HUDEP-2 (cell line): ENCODE data around the gene PTRH2.
A peak's percentile ranks its signal among the peaks of the same experiment; 100 is the strongest.
"Not testable (repeated sequence)": the region's sequence is repeated elsewhere in the genome, so short reads cannot be mapped to it uniquely, and the experiment has no call there.

ENCODE experiments used
- DNase-seq, 76 experiments: peaks; one replicate each; lab custom pipeline; 2025; ENCODE audit not compliant: unreplicated experiment in 76 of 76; lab: John Stamatoyannopoulos, UW

Gene PTRH2

DNA sequence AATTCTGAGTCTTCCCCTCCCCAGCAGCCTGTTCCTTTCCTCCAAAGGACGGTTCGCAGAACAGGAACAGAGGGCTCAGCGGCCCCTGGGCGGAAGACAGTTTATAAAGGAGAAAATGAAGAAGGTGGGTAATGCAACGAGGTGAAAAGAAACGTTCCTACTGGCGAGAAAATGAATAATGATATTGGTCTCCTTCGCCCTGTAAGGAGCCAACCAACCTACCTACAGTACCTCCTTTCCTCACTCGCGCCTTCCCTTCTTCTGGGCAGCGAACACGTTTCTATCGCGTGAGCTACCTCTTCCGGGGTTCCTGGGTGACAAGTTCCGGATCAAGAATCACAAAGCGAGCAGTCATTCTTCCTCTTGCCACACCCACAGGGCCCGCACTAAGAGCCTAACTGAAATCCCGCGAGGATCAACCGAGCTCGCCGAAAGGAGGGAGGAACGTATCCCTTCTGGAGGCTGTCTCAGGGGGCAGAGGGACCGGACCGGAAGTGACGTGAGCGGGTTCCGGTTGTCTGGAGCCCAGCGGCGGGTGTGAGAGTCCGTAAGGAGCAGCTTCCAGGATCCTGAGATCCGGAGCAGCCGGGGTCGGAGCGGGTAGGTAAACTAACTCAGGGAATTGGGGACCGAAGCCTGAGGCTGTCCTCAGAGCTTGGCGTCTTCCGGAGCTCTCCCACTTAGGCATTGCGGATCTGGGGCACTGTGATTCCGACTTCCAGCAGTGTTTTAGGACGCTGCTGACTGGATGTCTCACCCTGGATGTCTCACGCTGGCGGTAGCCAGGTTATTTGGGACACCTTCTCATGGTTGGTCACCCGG lies at the start of gene PTRH2, which contains the start of gene VMP1:
PTRH2 (minus strand) TSS at position 282 of the 822 bp plus-strand sequence. CDS start 9,452 bp downstream, outside the sequence.
VMP1 (plus strand) TSS at position 506 of the 822 bp plus-strand sequence. CDS start 23,793 bp downstream, outside the sequence.
- DNase-seq, result peak in 75 of 76 experiments; percentile 53 to 99 (median 97)

DNA sequence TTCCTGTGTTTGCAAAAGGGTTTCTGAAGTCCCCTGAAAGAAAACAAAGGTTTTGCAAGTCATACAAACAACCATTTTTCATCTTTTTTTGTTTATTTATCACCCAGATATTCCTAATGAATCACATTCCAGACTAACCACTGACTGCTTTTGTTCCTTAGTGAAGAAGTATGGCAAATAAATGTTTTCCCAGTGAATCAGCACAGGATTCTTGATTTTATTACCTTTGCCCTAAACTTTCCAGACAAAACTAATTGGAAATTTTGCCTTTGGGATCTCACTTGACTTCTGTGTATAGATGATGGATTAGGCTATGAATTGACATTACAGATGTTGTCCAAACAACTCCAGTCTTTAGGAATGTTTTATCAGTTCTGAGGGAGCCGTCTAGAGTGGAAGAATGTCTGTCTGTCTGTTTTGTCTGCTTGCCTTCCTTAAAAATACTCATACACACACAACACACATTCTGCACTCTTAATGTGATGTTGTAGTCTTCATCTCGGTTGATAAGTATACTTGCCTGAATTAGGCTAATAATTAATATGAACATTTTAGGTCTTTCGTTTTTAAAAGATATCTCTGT lies 49.1 kb upstream of the PTRH2 start:
- DNase-seq, result no peak

DNA sequence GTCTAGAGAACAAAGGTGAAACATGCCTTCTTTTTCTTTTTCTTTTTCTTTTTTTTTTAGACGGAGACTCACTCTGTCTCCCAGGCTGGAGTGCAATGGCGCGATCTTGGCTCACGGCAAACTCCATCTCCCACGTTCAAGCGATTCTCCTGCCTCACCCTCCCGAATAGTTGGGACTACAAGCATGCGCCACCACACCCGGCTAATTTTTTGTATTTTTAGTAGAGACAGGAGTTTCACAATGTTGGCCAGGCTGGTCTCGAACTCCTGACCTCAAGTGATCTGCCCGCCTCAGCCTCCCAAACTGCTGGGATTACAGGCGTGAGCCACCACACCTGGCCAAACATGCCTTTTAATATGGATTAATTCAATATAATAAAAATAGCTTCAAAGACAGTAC lies 47.8 kb upstream of the PTRH2 start:
- not testable (repeated sequence) for DNase-seq

DNA sequence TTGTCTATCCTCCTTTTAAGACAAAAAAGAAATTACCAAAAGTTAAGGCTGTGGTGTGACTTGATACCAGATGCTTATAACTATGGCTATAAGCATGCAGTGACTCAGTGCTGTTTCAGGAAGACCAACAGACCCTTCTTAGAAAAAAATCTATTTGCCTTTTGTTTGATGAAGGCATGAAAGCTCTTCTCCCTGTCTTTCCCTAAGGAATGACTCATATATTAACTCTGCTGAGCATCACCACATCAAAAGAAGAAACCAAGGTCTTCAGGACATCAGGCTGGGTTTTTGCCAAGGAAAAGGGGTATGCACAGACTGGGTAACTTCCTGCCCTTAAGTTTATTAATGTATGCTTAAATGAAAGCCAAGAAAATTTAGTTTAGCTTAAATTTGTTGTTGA lies 47.3 kb upstream of the PTRH2 start:
- DNase-seq, result peak in 2 of 76 experiments; percentile 13 to 30

DNA sequence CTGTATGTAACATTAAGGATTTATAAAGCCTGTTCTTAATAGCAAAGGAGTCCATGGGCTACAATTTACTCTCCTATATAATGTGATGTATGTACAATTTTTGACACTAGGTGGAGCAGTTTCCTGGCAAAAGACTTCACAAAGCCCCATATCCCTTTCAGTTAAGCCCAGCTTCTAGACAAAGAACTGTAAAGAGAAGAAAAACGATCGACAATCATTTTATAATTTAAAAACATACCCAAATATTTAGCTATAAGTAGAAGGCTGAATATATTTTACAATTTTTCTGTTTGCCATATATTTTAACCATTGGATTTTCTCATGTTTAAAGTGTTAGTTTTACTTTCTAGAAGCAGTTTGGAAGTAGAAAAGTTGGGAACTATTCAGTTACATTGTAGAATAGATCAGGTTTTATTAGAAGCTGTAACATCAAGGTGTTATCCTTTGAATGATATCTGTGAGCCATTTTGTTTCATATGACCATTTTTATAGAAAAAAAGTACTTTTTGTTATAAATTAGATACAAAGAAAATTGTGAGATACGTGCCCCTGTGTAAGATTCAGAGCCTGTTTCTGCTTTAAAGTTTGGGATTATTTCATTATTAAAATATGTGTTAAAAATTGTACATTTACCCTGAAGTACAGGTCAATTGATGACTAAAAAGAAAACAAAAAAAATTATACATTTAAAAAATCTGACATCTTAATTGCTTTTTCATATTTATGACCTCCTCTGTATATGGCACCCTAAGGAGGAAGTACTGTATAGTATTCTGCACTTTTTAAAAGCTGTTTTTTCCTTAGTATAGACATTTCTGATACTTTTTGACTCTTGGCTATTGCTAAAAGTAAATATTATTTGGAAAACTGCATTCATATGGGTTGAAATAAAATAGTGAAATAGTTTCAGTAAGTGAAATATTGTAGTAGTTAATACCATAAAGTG lies 46.6 kb upstream of the PTRH2 start:
- DNase-seq, result peak in 39 of 76 experiments; percentile 3 to 83 (median 63)

DNA sequence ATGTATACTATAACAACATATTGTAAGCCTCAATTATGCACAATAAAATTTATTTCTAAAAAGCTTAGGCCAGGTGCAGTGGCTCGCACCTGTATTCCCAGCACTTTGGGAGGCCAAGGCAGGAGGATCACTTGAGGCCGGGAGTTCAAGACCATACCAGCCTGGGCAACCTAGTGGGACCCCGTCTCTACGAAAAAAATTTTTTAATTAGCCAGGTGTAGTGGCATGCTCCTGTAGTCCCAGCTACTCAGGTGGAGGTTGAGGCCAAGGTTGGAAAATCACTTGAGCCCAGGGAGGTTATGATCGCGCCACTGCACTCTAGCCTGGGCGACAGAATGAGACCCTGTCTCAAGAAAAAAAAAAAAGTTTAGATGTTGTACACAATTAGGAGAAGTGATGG lies 45.7 kb upstream of the PTRH2 start:
- no peak for DNase-seq

DNA sequence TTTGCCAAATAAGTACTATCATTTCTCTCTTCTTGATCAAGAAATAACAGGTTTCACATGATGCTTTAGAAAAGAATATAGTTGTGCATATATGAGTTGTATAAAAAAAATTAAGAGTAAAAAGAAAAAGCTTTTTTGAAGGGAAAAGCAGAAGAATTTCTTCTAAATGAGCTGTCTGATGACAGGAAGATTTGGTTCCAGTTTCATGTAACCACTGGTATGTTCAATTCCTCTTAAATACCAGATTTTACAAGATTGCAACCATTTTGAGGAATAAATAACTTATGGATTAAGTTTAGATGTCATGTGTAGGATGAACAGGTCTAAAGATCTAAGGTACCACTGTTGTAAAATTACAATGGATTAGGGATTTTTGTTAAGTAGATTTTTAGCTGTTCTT lies 45.2 kb upstream of the PTRH2 start:
- no peak for DNase-seq

DNA sequence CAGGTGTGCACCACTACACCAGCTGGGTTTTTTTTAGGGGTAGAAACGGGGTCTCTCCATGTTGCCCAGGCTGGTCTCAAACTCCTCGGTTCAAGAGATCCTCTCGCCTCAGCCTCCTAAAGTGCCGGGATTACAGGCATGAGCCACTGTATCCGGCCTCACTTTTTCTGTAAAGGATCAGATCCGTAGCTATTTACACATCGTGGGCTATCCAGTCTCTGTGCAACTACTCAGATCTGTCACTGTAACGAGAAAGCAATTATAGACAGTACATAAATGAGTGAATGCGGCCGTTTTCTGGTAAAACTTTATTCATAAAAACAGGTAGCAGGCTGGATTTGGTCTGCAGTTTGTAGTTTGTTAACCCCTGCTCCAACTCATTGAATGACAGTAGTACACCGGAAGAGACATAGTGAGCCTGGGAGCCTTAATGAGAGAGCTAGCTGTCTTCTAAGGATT lies 44.8 kb upstream of the PTRH2 start:
- DNase-seq, result no peak

DNA sequence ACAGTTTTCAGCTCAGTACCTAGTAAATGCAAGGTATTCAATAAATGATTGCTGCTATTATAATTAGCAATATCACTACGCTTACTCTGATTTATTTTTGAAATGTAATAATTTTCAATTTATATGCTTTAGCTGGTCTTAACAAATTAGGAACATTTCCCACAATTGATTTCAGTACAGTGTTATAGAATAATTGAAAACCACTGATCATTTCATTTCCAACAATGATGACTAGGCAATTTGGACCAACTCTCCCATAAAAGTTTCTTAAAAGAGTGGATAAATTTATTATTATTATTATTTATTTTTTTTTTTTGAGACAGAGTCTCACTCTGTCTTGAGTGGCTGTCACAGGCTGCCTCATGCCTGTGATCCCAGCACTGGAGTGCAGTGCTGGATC lies 41.4 kb upstream of the PTRH2 start:
- no peak for DNase-seq

DNA sequence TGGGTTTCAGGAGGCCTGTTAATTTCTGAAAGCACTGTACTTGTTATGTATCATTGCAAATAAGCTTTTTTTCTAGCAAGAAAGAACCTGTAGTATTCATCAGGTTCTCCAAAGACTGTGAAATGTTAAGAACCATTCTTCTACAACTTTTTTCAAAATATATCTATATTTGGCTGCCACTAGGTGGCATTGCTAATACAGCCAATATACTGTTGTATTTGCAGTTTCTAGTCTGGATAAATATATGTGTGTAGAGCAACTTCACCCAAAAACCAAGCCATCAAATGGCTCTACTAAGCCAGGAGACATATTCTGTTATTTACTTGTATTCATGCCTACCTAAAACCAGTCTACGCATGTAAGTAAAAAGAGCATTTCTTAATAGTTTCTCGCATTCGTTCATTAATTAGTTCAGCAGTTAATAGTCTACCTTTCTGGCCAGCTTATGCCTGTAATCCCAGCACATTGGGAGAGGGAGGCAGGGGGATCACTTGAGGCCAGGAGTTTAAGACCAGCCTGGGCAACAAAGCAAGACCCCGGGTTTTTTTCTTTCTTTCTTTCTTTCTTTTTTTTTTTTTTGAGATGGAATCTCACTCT lies 39.7 kb upstream of the PTRH2 start:
- DNase-seq, result peak in 12 of 76 experiments; percentile 4 to 37 (median 19)

DNA sequence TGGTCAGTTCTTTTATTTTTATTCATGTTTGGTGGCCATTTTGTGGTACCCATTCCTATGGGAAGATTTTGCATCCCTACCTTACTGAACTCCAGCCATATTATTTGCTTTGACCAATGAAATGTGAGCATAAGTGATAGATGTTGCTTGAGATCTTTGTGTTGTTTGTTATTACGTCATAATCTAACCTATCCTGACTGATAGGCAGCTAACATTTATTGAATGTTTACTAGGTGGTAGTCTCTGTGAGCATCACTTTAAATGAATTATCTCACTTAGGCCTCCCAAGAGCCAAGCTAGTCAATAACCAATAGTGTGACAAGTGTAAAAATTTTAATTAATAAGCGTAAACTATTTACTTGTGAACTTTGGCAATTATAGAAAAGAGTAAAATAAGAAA lies 37.8 kb upstream of the PTRH2 start:
- DNase-seq, result no peak

DNA sequence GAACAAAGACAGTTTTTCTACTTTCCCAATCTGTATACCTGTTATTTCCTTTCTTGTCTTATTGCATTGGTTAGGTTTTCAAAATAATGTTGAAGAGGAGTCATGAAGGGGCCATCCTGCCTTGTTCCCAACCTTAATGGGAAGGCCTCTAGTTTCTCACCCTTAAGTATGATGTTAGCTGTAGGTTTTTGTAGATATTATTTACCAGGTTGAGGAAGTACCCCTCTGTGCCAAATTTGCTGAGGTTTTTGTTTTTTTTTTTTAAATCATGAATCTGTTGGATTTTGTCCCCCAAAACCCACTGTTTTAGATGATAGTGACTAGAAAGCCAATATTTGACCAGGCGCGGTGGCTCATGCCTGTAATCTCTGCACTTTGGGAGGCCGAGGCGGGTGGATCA lies 36.6 kb upstream of the PTRH2 start:
- no peak for DNase-seq

DNA sequence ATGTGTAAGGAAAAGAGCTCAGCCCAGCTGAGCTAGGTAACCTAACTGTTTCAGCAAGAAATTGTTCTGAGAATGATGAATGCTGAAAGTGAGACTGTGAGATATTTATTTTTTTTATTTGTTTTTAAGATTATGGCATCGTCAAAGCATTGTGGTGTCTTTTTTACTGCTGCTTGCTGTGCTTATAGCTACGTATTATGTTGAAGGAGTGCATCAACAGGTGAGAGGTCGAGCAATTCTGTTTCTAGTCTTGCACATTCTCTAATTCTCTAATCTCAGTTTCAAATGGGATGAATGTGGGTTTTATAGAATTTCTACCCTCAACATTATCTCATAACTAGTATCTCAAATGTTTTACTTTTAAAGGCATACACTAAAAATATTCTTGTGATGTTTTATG lies 30.1 kb upstream of the PTRH2 start:
- no peak for DNase-seq

DNA sequence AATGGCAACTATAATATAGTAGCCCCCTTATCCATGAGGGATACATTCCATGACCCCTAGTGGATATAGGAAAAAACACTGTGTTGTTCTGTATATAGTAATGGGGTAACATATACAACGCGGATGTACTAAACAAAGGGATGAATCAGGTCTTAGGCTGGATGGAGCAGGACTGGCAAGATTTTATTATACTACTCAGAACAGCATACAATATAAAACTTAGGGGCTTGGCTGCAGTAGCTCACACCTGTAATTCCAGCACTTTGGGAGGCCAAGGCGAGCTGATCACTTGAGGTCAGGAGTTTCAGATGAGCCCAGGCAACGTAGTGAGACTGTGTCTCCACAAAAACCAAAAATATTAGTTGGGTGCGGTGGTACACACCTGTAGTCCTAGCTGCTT lies 27.0 kb upstream of the PTRH2 start:
- no peak for DNase-seq

DNA sequence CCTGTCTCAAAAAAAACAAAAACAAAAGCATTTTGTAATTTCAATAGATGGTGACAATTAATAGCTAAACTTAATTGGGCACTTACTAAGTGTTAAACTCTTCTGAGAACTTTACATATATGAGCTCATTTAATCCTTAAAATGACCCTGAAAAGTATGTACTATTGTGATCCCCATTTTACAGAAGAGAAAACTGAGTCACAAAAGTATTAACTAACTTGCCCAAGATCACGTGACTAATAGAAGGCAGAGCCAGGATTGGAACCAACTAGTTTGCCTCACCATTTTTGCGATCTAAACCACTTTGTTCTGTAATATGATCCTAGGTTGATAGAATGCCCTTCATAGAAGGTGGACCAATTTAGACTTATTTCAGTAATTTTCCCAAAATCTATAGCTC lies 26.5 kb upstream of the PTRH2 start:
- no peak for DNase-seq

DNA sequence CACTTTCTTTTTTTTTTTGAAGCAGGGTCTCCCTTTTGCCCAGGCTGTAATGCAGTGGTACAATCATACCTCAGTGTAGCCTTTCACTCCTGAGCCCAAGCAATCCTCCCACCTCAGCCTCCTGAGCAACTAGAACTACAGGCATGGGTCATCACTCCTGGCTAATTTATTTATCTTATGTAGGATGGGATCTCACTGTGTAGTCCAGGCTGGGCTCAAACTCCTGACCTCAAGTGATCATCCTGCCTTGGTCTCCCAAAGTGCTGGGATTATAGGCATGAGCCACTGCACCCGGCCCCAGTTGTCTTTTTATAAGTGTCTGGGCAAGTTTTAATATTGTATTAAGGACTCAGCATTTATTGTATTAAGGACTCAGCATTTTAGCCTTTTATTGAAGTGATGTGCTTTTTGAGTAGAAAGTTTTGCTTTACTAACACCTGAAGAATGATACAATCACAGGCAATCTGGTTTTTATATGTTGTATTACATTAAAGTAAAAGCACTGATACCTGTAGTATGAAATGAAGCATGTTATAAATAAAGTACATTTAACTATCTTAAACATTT lies 23.1 kb upstream of the PTRH2 start:
- no peak for DNase-seq

DNA sequence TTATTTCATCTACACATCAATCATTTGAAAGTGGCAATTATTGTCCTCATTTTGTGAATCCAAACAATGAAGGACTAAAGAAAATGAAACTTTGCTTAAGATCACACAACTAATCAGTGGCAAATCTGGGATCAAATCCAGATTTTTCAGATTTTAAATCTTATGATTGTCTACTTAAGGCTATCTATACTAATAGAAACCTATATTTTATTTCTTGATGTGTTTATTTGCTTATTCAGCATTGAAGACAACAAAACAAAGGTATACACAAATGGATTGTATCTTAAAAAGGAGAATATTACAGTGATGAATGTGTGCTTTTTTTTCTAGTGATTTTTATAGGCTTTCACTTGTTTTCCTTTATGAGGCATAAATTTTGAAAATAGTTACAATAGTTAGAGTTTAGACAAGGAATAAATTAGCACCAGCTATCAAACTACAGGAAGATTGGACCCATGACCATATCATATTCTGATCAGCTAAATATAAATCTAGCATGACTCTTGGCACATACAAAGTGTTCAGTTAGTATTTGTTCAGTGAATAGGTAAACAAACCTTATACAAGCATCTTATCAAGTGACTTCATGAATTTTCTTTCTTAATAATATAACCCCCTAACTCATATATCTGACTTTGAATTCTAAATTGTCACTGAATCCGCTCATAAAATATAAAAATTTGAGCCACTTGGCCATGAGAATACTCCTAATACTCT lies 20.7 kb upstream of the PTRH2 start:
- DNase-seq, result no peak

DNA sequence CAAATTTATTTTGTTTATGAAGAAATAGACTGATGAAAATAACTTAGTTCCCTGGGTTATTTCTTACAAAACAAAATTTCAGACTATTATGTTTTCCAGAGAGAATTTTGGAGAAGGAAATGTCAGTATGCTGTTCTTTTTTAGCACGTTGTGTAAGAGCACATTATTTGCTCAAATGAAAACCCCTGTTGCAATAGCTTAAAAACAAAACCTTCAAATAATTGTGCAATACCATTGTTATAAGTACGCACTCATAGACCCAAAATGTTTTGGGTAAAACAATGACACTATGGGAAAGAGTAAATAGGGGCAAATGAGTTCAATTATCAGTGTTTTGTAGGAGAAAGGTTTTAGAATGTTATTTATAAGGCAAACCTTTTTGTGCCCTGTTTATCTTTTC lies 18.5 kb upstream of the PTRH2 start:
- DNase-seq, result no peak

DNA sequence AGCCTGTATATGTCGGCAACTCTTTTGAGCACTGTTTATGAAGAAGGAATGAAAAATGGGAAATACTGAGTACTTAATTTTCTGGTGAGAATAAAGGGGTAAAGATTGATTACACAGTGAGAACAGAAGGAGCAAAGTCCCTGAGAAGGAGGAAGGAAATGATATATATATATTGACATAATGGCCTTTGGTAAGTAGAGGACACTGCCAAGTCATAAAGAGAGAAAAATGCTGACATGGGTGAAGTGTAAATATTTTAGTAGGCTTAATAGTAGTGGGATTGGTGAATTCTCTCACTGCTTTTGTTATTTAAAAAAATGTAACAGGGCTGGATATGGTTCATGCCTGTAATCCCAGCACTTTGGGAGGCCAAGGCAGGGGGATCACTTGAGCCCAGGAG lies 16.4 kb upstream of the PTRH2 start:
- no peak for DNase-seq

DNA sequence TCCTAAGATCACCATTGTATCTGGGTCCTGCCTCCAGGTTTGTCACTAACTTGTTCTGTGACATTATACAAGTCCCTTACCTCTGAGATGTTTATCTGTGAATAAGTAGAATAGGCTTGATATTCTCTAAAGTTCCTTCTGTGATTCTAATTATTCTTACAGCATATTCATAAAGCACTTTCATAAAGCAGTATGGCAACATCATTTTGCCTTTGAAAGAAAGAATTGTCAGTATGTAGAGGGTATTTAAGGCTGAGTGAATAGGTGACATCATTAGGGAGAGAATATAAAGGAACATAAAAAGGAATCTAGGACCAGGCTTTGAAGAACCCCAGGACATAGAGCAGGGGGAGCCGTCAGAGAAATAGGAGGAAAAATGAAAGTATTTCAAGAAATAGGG lies 15.8 kb upstream of the PTRH2 start:
- no peak for DNase-seq
